Hepatocyte (in vitro differentiated cells): Measurements from ENCODE around the gene SCN7A.
"Not testable (repeated sequence)": the region's sequence is repeated elsewhere in the genome, so short reads cannot be mapped to it uniquely, and the experiment has no call there.

Source experiments
- EZH2phosphoT487 ChIP-seq: fragments of 200-600 bp; sonication (generic); IDR thresholded peaks from one replicate; pipeline ENCODE4 v1.6.1; 2018; ENCODE audit warnings: antibody characterized with exemption, mild to moderate bottlenecking, low read depth, moderate library complexity; ENCODE audit not compliant: unreplicated experiment, severe bottlenecking
- TF ChIP-seq, protein P1 (sequence below): fragments of 200-600 bp; sonication (generic); IDR thresholded peaks from 2 replicates; pipeline ENCODE4 v1.5.1; 2016; ENCODE audit warnings: antibody characterized with exemption, mild to moderate bottlenecking; ENCODE audit not compliant: poor library complexity

- TF ChIP-seq, protein P1, sequence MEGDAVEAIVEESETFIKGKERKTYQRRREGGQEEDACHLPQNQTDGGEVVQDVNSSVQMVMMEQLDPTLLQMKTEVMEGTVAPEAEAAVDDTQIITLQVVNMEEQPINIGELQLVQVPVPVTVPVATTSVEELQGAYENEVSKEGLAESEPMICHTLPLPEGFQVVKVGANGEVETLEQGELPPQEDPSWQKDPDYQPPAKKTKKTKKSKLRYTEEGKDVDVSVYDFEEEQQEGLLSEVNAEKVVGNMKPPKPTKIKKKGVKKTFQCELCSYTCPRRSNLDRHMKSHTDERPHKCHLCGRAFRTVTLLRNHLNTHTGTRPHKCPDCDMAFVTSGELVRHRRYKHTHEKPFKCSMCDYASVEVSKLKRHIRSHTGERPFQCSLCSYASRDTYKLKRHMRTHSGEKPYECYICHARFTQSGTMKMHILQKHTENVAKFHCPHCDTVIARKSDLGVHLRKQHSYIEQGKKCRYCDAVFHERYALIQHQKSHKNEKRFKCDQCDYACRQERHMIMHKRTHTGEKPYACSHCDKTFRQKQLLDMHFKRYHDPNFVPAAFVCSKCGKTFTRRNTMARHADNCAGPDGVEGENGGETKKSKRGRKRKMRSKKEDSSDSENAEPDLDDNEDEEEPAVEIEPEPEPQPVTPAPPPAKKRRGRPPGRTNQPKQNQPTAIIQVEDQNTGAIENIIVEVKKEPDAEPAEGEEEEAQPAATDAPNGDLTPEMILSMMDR = not testable (repeated sequence)
- not testable (repeated sequence) for TF ChIP-seq EZH2phosphoT487
Measured at GRCh38 chr2:166357950-166358321, 136.1 kb downstream of the SCN7A start.
